ACC112 (cell line): Measurements from ENCODE around the gene CAPN10.

Source experiments
- H2AFZ ChIP-seq: fragments of 200-600 bp; sonication (generic); one replicate; pipeline ENCODE4 v1.6.0; 2017; ENCODE audit warnings: antibody characterized with exemption, low read length; ENCODE audit not compliant: unreplicated experiment
- H3K27ac ChIP-seq: fragments of 200-600 bp; sonication (generic); 2 replicates; pipeline ENCODE4 v1.5.1; 2014; ENCODE audit warnings: low read depth, mild to moderate bottlenecking, antibody characterized with exemption, low read length, moderate library complexity
- H3K27me3 ChIP-seq: fragments of 200-600 bp; sonication (generic); 2 replicates; pipeline ENCODE4 v1.6.1; 2014; ENCODE audit warnings: mild to moderate bottlenecking, antibody characterized with exemption, low read length, moderate library complexity, mixed read lengths; ENCODE audit not compliant: insufficient read depth
- H3K36me3 ChIP-seq: fragments of 200-600 bp; sonication (generic); 2 replicates; pipeline ENCODE4 v1.6.1; 2016; ENCODE audit warnings: mild to moderate bottlenecking, antibody characterized with exemption, low read length, moderate library complexity, mixed read lengths; ENCODE audit not compliant: insufficient read depth
- H3K4me1 ChIP-seq: fragments of 200-600 bp; sonication (generic); one replicate; pipeline ENCODE4 v1.6.1; 2016; ENCODE audit warnings: low read length, mixed read lengths; ENCODE audit not compliant: insufficient read depth, unreplicated experiment, control insufficient read depth
- H3K4me3 ChIP-seq: fragments of 200-600 bp; sonication (generic); 2 replicates; pipeline ENCODE4 v1.5.1; 2014; ENCODE audit warnings: mild to moderate bottlenecking, low read depth, low read length
- H3K79me2 ChIP-seq: fragments of 200-600 bp; sonication (generic); one replicate; pipeline ENCODE4 v1.6.0; 2016; ENCODE audit warnings: low read length; ENCODE audit not compliant: control insufficient read depth, unreplicated experiment, insufficient read depth

Gene CAPN10

DNA sequence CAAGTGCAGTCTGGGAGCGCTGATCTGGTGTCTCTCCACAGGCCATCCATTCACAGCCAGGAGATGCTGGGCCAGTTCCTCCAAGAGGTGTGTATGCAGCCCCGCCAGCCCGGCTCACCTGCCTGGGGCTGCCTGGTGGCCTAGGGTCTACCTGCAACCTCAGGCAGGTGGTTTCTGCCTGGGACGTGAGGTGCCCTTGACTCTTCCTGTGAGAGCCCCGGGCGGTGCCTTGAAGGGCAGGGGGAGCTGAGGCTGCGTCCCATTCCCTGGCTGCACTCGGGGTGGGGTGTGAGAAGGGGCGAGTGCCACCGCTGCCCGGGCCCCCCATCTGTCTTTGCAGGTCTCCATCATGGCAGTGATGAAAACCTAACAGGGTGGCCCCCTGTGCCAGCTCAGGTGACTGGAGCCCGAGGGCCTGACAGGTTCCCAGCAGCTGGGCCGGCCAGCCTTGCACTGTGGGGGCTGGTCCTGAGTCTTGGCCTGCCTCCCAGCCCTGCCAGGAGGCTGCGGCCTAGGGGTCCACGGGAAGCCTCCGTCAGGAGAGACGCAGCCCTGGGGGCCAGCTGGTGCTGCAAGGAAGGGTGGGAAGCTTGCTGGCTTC lies 11.9 kb downstream of the CAPN10 start:
- Histone ChIP-seq H3K4me1 (no peaks in the 10 kb centered on the region), H3K27me3 (no peaks in the 10 kb centered on the region), H3K79me2 (no peaks in the 10 kb centered on the region), H2AFZ (no peak overlapping the region), H3K36me3 (no peaks in the 10 kb centered on the region), H3K4me3 (no peak overlapping the region), H3K27ac (no peak overlapping the region)

DNA sequence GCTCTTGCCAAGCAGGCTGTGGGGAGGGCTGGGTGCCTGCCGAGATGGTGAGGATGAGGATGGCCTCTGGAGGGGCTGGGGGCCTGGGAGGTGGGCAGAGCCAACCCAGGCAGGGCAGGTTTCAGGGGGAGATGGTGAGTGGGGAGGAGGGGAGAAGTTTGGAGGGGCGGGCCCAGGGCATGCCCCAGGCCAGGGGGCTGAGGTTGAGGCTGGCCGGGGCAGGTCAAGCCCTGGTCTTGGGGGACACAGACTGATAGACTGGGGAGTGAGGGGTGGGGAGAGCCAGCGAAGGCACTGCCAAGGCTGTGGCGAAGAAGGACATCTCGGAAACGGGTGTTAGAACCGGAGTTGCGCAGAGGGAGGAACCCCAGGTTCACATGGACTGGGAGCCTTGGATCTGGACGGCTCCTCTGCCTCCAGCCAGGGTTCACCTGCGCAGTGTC lies 12.6 kb downstream of the CAPN10 start:
- H3K27ac ChIP-seq = no peak overlapping the region
- H3K79me2 ChIP-seq = no peaks in the 10 kb centered on the region
- H3K4me3 ChIP-seq = no peak overlapping the region
- H3K4me1 ChIP-seq = no peaks in the 10 kb centered on the region
- no peaks in the 10 kb centered on the region for H3K36me3 ChIP-seq
- H2AFZ ChIP-seq = no peak overlapping the region
- no peaks in the 10 kb centered on the region for H3K27me3 ChIP-seq

DNA sequence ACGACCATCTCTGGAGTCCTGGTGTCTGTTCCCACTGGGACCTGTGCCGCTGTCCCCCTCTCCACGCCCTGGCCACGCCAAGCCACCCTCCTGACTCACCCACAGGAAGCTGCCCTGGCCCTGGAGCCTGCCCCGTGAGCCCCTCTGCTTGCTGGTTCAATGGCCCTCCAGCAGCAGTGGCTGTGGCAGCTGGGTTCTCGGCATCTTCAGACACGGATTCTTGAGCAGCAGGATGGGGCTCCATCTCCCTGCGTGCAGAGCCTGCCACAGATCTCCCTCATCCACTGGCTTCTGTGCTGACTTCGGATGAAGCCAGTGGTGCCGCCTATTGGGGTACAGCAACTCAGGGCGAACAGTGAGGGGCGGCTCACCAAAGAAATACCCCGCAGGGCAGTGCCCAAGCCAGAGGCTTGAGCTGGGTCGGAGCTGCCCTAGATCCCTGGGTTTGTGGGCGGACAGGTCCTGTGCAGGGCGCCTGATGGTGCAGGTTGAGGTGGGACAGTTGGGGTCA lies 14.0 kb downstream of the CAPN10 start:
- Histone ChIP-seq H3K4me1 (no peaks in the 10 kb centered on the region), H3K4me3 (no peak overlapping the region), H3K36me3 (no peaks in the 10 kb centered on the region), H3K27me3 (no peaks in the 10 kb centered on the region), H3K27ac (no peak overlapping the region), H3K79me2 (no peaks in the 10 kb centered on the region), H2AFZ (no peak overlapping the region)

DNA sequence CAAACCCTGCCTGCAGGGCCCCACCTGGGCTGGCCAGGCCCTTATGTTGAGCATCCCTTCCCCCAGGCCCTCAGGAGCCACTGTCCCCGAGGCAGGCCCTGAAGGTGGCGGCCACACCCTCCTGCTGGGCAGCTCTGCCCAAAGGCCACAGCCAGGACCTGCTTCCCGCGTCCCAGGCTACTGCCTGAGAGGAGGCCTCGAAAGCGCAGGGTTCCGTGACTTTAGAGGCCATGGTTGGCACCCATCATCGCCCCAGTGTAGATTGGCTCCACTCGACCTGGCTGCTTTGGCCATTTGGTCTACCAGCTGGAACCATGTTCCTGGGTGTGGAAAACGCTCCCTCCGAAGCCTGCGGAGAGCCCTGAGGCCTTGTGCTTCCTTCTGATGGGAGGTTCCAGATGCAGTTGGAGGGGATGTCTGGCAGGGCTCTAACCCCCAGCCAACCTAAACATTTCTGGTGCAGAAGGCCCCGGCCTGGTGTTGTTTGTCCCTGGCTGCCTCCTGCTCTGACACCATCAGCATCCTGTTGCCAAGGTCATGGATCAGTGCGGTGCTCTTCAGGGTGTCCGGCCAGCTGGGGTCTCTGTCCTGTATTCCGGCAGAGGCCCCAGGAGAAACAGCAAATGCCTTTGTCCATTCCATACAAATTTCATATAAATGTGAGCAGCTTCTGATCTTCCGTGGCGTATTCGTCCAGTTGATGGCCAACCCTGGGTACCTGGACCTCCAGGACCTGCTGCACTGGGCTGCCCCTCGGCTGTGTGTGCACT lies 14.7 kb downstream of the CAPN10 start:
- H3K4me1 ChIP-seq = no peaks in the 10 kb centered on the region

DNA sequence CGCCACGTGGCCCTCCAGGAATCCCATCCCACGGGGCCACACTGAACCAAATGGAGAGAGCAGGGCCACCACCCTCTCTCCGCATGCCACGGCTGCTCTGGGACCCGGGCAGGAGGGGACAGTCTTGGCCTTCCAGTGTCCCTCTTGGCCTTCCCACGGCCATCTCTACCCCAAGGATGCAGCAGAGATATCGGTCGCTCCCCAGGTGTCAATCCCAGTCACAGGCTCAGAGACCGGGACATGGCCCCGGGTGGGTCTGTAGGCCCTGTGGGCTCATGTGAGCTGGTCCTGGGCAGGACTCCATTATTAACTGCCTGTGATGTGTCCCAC lies 15.3 kb downstream of the CAPN10 start:
- no peaks in the 10 kb centered on the region for H3K36me3 ChIP-seq
- no peak overlapping the region for H3K4me3 ChIP-seq
- no peak overlapping the region for H3K27ac ChIP-seq
- H3K27me3 ChIP-seq = no peaks in the 10 kb centered on the region
- H3K79me2 ChIP-seq = no peaks in the 10 kb centered on the region
- H3K4me1 ChIP-seq = no peaks in the 10 kb centered on the region
- H2AFZ ChIP-seq = no peak overlapping the region

More for the DNA sequence above, 14.7 kb downstream of the CAPN10 start:
- H3K36me3 ChIP-seq = no peaks in the 10 kb centered on the region
- H3K79me2 ChIP-seq = no peaks in the 10 kb centered on the region
- H3K4me3 ChIP-seq = no peak overlapping the region
- H3K27ac ChIP-seq = no peak overlapping the region
- no peak overlapping the region for H2AFZ ChIP-seq
- H3K27me3 ChIP-seq = no peaks in the 10 kb centered on the region

DNA sequence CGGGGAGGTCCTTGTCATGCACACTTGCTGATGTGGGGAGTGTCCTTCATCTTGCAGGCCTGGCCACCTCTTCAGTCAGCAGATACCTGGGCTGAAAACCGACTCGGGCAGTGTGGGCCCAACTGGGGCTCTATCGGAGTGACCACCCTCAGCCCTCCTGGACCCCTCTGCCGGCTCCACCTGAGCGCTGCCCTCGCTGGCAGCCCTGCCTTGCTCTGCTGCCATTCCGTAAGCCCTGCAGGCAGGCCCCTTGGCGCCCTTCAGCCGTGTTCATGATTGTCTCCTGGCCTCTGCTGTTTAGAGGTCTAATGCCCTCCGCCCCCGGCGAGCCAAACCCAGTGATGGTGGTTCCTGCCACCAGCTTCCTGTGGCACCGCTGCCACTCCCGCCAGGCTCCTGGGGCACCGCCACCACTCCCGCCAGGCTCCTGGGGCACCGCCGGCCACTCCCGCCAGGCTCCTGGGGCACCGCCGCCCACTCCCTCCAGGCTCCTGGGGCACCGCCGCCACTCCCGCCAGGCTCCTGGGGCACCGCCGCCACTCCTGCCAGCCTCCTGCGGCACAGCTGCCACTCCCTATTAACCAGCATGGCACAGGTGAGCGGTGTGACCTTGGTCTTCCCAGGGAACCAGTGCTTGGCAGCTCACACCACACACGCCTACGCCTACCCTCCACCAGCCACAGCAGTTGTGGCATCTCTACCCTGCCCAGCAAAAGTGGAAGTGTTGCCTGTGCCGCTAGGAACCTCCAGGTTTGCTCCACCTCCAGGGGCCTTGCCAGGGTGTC lies 15.9 kb downstream of the CAPN10 start:
- Histone ChIP-seq H3K79me2 (no peaks in the 10 kb centered on the region), H3K4me3 (no peak overlapping the region), H3K4me1 (no peaks in the 10 kb centered on the region), H3K36me3 (no peaks in the 10 kb centered on the region), H2AFZ (no peak overlapping the region), H3K27ac (no peak overlapping the region), H3K27me3 (no peaks in the 10 kb centered on the region)

DNA sequence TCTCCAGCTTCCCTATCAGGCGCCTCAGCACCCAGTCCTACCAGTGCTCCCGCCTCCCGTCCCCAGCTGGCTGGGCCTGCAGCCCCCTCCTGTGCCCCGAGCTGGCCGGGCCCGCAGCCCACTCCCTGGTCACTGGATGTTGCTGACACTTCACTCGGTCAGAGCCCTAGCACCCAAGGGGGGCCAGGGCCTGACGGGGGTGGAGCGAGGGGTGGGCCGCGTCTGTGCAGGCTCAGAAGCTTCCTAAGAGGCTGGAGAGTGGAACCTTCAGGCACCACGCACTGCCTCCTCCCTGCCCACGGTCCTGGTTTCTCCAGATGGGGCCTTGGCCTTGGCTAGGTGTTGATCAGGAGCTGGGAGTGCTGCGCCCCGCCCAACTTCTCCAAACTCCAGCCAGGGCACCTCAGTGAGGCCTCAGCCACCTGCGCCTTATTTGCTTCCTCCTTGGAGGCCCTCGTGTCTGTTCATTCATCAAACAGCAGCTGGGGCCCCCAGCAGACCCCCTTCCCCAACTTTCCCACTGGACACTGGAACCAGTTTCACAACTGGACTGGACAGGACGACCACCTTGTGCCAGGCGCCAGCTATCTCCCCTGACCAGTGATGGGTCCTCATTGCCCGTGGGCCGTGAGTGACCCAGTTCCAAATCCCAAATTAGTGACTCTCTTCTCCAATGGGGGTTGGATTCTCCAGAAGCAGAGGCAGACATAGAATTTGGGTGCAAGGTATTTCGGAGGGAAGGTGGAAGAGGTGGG lies 16.7 kb downstream of the CAPN10 start:
- Histone ChIP-seq H3K4me3 (no peak overlapping the region), H3K4me1 (no peaks in the 10 kb centered on the region), H2AFZ (no peak overlapping the region), H3K27ac (no peak overlapping the region), H3K79me2 (no peaks in the 10 kb centered on the region), H3K36me3 (no peaks in the 10 kb centered on the region), H3K27me3 (no peaks in the 10 kb centered on the region)

DNA sequence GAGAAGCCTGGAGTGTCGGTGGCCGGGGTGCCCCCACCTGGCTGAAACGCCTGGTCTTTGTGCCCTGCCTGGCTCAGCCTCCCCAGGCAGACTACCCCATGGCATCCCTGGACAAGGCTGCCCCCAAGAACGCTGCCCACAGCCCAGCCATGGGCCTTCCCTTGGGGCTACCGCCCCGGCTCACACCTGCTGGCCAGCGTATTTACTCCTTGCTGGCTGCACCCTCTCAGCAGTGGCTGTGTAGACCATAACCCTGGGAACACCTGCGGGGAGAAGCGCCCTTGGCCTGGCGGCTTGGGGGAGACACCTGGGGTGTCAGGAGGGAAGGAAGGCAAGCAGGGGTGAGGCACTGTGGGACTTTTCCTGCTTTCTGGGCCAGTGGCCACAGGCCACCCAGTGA lies 17.3 kb downstream of the CAPN10 start:
- H3K4me1 ChIP-seq = no peaks in the 10 kb centered on the region
- H3K27me3 ChIP-seq = no peaks in the 10 kb centered on the region
- H3K4me3 ChIP-seq = no peak overlapping the region
- no peaks in the 10 kb centered on the region for H3K79me2 ChIP-seq
- no peaks in the 10 kb centered on the region for H3K36me3 ChIP-seq
- H2AFZ ChIP-seq = no peak overlapping the region
- H3K27ac ChIP-seq = no peak overlapping the region

DNA sequence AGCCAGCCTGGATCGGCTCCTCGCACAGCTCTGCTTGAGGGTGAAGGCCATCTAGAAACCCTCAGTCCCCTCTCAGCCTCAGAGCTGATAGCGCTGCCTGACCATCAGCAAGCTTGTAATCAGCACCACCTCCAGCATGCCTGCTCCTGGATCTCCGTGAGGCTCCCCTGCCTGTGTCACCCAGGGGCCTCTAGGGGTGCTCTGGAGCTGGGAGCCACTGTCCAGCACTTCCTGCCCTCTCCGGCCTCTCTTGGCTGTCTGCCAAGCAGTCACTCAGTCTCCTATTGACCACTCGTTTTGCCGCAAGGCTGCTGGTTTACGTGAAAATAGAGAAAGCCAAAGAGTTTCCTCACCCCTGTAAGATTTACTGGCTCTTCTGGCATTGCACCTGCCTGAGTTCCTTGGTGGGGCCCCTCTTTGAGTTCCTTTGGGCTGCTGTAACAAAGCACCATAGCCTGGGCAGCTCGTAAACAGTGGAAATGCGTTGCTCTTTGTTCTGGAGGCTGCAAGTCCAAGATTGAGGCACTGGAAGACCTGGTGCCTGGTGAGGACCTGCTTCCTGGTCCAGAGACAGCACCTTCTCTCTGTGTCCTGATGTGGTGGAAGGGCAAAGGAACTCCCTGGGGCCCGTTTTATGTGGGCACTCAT lies 17.9 kb downstream of the CAPN10 start:
- Histone ChIP-seq H3K27ac (no peak overlapping the region), H3K79me2 (no peaks in the 10 kb centered on the region), H2AFZ (no peak overlapping the region), H3K27me3 (no peaks in the 10 kb centered on the region), H3K4me1 (no peaks in the 10 kb centered on the region), H3K4me3 (no peak overlapping the region), H3K36me3 (no peaks in the 10 kb centered on the region)
